T47D (cell line): ENCODE measurements around the gene C14orf180.
"Not testable (repeated sequence)": the region's sequence is repeated elsewhere in the genome, so short reads cannot be mapped to it uniquely, and the experiment has no call there.

Experiments used
- DNase-seq, 2 experiments: peaks; one replicate each; pipeline versions ENCODE4 v3.0.0 to v3.0.0-alpha.2; 2011 to 2012; ENCODE audit warnings: low read depth in 1 of 2, low spot score in 1 of 2
- JUND ChIP-seq: IDR thresholded peaks from 2 replicates; pipeline ENCODE4 v1.6.1; 2012; ENCODE audit warnings: low read depth
- in situ Hi-C: cut with HindIII; loops from 2 replicates; pipeline ENCODE4 v1.10.0; 2016; ENCODE audit warnings: low sequenced_read_pairs, low pct_unique_long_range_greater_than_20kb

C14orf180 gene

GRCh38 chr14:104610749-104611310 lies 31.3 kb downstream of the C14orf180 start:
- no peak for DNase-seq
- TF ChIP-seq JUND: no peak
- in situ Hi-C loops: no loop called here

- TF ChIP-seq JUND: no peak
- in situ Hi-C loops: no loop called here
- DNase-seq: no peak
Measured at GRCh38 chr14:104611881-104612280, 32.3 kb downstream of the C14orf180 start.

- in situ Hi-C loops: no loop called here
- DNase-seq: no peak
- TF ChIP-seq JUND: no peak
Measured at GRCh38 chr14:104614126-104614812, 34.7 kb downstream of the C14orf180 start.

- in situ Hi-C loops: no loop called here
- no peak for TF ChIP-seq JUND
- no peak for DNase-seq
Measured at GRCh38 chr14:104624939-104625338, 45.4 kb downstream of the C14orf180 start.

DNA sequence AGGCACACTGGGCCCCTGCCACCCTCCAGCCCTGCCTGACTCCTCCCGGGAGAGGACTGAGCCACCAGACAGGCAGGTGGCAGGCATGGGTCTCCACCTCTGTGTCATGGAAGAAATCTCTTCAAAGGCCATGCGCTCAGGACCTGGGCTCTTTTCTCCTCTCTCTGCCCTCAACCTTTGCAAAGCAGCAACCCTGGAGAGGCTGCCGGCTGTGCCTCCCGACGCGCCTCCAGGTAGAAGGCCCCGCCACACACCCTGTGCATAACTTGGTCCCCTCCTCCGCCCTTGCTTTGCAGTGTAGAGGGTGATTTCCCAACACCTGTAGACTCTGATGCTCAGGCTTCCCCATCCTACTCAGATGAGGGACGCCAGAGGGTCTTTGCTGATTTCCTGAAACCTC lies 53.2 kb downstream of the C14orf180 start:
- in situ Hi-C loops: no loop called here
- TF ChIP-seq JUND: no peak
- no peak for DNase-seq

DNA sequence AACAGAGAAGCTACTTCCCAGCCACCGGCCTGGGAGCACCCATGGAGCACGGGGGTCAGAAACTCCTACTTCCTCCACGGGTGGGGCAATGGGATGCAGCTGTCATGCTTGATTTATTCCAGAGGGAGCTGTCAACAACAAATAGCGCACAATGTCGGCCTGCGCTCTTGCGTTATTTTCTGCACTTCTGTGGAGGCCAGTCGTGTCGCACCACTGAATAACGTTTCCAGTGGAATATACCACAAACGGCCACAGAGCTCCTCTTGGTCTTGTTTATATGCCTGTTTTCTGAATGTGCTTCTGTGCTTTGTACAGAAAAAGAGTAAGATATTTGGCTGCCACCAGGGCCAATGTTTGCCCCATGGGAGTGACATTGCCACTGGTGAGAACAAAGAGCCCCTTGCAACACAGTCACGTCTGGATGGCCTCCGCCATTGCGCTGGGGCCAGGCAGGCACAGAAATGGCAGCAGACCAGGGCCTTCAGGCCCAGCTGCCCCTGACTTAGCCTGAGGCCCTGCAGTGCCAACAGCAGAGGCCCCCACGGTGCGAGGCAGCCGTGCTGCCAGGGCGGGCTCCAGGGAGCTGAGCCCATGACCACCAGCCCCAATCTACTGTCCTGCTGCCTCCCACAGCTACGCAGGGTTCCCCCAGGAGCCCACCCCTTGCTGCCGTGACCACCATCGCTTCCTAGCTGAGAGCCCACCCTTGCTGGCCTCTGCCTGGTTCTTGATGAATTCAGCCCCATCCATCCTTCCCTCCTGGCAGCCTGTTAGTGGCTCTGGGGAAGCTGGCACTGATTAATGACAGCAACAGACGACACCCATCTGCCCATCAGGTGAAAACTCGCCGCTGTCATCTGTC lies 53.9 kb downstream of the C14orf180 start:
- in situ Hi-C loops: no loop called here
- no peak for TF ChIP-seq JUND
- no peak for DNase-seq

- TF ChIP-seq JUND: no peak
- DNase-seq: no peak
- in situ Hi-C loops: no loop called here
Measured at GRCh38 chr14:104634138-104634760, 54.7 kb downstream of the C14orf180 start.

DNA sequence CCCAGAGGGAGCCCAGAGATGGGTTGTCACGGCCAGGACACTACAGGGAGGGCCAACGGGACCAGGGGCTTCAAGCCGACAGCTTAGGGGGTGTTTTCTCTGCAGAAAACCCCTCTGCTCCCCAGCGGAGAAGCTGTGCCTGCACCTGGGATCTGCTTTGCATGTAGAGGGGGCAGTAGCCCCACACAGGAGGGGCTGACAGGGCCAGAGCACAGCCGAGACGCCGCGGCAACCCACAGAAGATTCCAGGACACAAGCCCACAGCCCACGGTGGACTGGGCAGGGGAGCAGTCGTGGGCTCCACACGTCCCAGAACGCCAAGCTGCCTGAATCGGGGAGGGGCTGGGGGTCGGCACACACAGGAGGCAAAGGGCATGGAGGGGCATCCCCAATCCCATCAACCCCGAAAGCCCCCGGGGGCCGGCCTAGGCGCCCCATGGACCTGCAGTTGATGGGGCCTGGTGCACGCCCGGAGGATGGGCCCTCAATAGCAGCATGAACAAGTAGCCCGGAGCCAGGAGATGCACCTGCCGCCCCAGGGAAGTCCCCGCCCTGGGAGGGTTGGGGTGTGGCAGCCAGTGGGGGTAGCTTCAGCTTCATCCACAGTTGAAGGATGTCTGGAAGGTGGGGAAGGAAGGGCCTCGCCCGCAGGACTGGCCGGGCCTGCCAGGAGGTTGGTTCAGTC lies 55.5 kb downstream of the C14orf180 start:
- in situ Hi-C loops: no loop called here
- no peak for TF ChIP-seq JUND
- DNase-seq: no peak

DNA sequence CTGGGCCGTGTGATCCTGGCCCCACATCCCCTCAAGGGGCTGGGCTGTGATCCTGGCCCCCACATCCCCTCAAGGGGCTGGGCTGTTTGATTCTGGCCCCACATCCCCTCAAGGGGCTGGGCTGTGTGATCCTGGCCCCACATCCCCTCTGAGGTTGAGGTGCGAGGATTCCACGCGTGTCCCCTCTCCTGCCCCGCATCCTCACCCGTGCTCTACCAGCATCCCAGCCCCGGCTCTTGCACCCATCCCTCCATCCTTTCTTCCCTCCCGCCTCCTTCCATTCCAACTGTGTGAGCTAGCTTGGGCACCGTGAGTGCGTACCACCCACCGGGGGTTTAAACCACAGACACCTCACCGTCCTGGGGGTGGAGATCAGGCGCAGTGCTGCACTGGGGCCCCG lies 56.2 kb downstream of the C14orf180 start:
- in situ Hi-C loops: no loop called here
- no peak for DNase-seq
- no peak for TF ChIP-seq JUND

DNA sequence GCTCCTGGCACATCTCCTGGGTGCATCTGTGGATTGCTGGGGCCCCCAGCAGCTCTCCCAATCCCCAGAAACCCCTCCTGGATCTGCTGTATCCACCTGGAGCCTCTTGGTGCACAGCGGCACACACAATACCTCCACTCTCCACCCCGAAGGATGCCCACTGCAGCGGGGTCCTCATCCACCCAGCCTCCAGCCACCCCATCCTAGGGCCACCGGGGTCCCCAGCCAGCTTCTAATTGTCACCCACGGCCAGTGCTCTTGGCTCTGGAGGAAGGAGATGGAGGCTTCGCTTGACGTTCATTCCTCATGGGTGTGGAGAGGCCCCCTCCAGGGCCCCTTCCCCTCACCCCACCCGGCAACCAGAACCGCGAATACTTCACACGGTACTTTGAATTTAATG lies 56.6 kb downstream of the C14orf180 start:
- DNase-seq: no peak
- in situ Hi-C loops: no loop called here
- no peak for TF ChIP-seq JUND

- DNase-seq, in situ Hi-C loops: not testable (repeated sequence)
Measured at GRCh38 chr14:104636846-104637545, 57.4 kb downstream of the C14orf180 start.

DNA sequence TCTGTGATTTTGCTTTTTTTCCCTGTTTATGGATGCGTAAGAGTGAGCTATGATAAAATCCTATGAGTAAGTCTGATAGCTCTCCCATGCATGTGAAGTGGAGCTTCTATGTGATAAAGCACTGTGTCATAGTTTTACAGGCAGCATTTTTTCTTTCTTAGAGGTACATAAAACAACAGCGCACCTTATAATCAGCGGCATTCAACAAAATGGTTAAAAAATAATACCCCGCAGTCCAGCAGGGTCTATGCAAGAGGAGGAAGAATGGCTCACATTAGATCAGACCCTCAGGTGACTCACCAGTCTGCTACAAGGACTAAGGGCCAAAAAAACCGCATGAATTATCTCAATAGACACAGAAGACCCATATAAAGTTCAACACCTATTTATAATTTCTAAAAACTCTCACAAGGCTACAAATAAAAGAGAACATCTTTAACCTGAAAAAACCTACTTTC lies 58.0 kb downstream of the C14orf180 start:
- no peak for TF ChIP-seq JUND
- DNase-seq: no peak
- in situ Hi-C loops: no loop called here
